ENCODE data around the gene OR3A2.
"Not testable (repeated sequence)": the region's sequence is repeated elsewhere in the genome, so short reads cannot be mapped to it uniquely, and the experiment has no call there.

- not testable (repeated sequence) for TF ChIP-seq CTCF, POLR2A (IDR thresholded peaks at IDR 0.05)
Observed at GRCh38 chr17:3403856-3404255, 17.7 kb upstream of the OR3A2 start.
